B cell (primary cell): ENCODE measurements around the gene GUCY1B1. TPM values are rescaled to one million over a fixed set of nuclear protein-coding genes. Genes with fewer than 3 reads are reported as not detected.

Experiments
- ATAC-seq: fragments of 200-7000 bp; cut with Tn5 transposase; one replicate; pipeline ENCODE4 v1.10.0; 2021; ENCODE audit warnings: low read depth, mild to moderate bottlenecking, moderate number of reproducible peaks, moderate library complexity
- CTCF ChIA-PET: fragments of 350-600 bp; sonication (Branson Sonifier 250); formaldehyde crosslinking; loops from one replicate; lab custom pipeline; 2021; ENCODE audit warnings: antibody characterized with exemption, inconsistent platforms; lab: Charles Lee
- POLR2A ChIA-PET: fragments of 350-600 bp; sonication (Branson Sonifier 250); formaldehyde crosslinking; loops from one replicate; lab custom pipeline; 2021; ENCODE audit warnings: antibody characterized with exemption; lab: Charles Lee
- DNase-seq: peaks from one replicate; pipeline ENCODE4 v3.0.0; 2013
- H2AFZ ChIP-seq: 2 replicates; pipeline ENCODE4 v1.6.1; 2012; ENCODE audit warnings: mild to moderate bottlenecking, low read depth, low read length; ENCODE audit not compliant: insufficient read depth, poor library complexity, severe bottlenecking
- H3K27ac ChIP-seq, 2 donors: 1 replicate in 1 of 2; 2 replicates in 1 of 2; pipeline ENCODE4 v1.5.1; 2012 to 2013; ENCODE audit warnings: low read length in 2 of 2, mild to moderate bottlenecking in 2 of 2, moderate library complexity in 1 of 2
- H3K27me3 ChIP-seq, 4 experiments: fragments of 200-600 bp in 1 of 4; sonication (generic) in 1 of 4; replicated peaks in 1 of 4; 1 replicate in 2 of 4; 2 replicates in 2 of 4; pipeline versions ENCODE4 v1.6.1 to v1.7.0; 2013 to 2016; ENCODE audit warnings: low read length in 3 of 4, mild to moderate bottlenecking in 2 of 4, mixed read lengths in 1 of 4, moderate library complexity in 1 of 4; ENCODE audit not compliant: insufficient read depth in 4 of 4, control insufficient read depth in 3 of 4; ENCODE audit errors: control extremely low read depth in 1 of 4
- H3K36me3 ChIP-seq, 2 experiments: replicated peaks in 1 of 2; 1 replicate in 1 of 2; 2 replicates in 1 of 2; pipeline versions ENCODE4 v1.6.1 to v1.7.1; 2013; ENCODE audit warnings: low read length in 1 of 2; ENCODE audit not compliant: insufficient read depth in 2 of 2, control insufficient read depth in 1 of 2; ENCODE audit errors: control extremely low read depth in 1 of 2, extremely low read depth in 1 of 2
- H3K4me1 ChIP-seq, 2 donors: fragments of 200-600 bp in 1 of 2; sonication (generic) in 1 of 2; 1 replicate in 1 of 2; 2 replicates in 1 of 2; pipeline versions ENCODE4 v1.5.1 to v1.6.1; 2013 to 2017; ENCODE audit warnings: low read length in 2 of 2; ENCODE audit not compliant: control insufficient read depth in 2 of 2, insufficient read depth in 2 of 2
- H3K4me2 ChIP-seq: replicated peaks from 2 replicates; pipeline ENCODE3; 2012; ENCODE audit warnings: mild to moderate bottlenecking, low read depth, low read length; ENCODE audit not compliant: poor library complexity, severe bottlenecking
- H3K4me3 ChIP-seq, 5 experiments: fragments of 200-600 bp in 1 of 5; sonication (generic) in 1 of 5; 1 replicate in 3 of 5; 2 replicates in 2 of 5; pipeline versions ENCODE4 v1.5.1 to v1.7.0; 2011 to 2016; ENCODE audit warnings: low read length in 4 of 5, mild to moderate bottlenecking in 4 of 5, low read depth in 2 of 5, control low read depth in 1 of 5, moderate library complexity in 1 of 5; ENCODE audit not compliant: insufficient read depth in 1 of 5; ENCODE audit errors: control extremely low read depth in 1 of 5, extremely low read depth in 1 of 5
- H3K79me2 ChIP-seq: fragments of 200-600 bp; sonication (generic); one replicate; pipeline ENCODE4 v1.6.0; 2016; ENCODE audit warnings: low read length; ENCODE audit not compliant: control insufficient read depth, insufficient read depth
- H3K9ac ChIP-seq: fragments of 200-600 bp; sonication (generic); 2 replicates; pipeline ENCODE4 v1.6.1; 2017; ENCODE audit warnings: mild to moderate bottlenecking, low read length, moderate library complexity
- H3K9me3 ChIP-seq, 3 donors: one replicate each; pipeline versions ENCODE4 v1.6.1 to v1.7.1; 2013; ENCODE audit warnings: low read length in 2 of 3; ENCODE audit not compliant: control insufficient read depth in 2 of 3, insufficient read depth in 1 of 3; ENCODE audit errors: control extremely low read depth in 1 of 3
- H4K20me1 ChIP-seq: 2 replicates; pipeline ENCODE4 v1.6.0; 2012; ENCODE audit warnings: mild to moderate bottlenecking, low read length; ENCODE audit not compliant: insufficient read depth, control insufficient read depth, poor library complexity, severe bottlenecking
- H3K27ac Mint-ChIP-seq: one replicate; pipeline ENCODE4 v1.8.0; 2021; ENCODE audit warnings: mixed read lengths
- H3K27me3 Mint-ChIP-seq: one replicate; pipeline ENCODE4 v1.8.0; 2021; ENCODE audit warnings: mixed read lengths
- H3K4me1 Mint-ChIP-seq: one replicate; pipeline ENCODE4 v1.8.0; 2021; ENCODE audit warnings: mixed read lengths
- H3K4me3 Mint-ChIP-seq: one replicate; pipeline ENCODE4 v1.8.0; 2021; ENCODE audit warnings: mixed read lengths
- H3K9me3 Mint-ChIP-seq: one replicate; pipeline ENCODE4 v1.8.0; 2022; ENCODE audit warnings: mixed read lengths; ENCODE audit not compliant: insufficient read depth
- CTCF ChIP-seq: fragments of 200-600 bp; IDR thresholded peaks from one replicate; pipeline ENCODE4 v1.8.0; 2022; ENCODE audit warnings: antibody characterized with exemption, mild to moderate bottlenecking
- EZH2 ChIP-seq: IDR thresholded peaks from 2 replicates; pipeline ENCODE4 v1.6.1; 2012; ENCODE audit warnings: borderline replicate concordance, low read depth, mild to moderate bottlenecking, moderate library complexity, low read length; ENCODE audit not compliant: insufficient read depth, poor library complexity, severe bottlenecking
- WGBS: methylation state at CpG from one replicate; pipeline ENCODE4 v1.1.5; 2013; ENCODE audit warnings: missing lambda C conversion rate; ENCODE audit not compliant: insufficient coverage; 5-methylcytosine and 5-hydroxymethylcytosine counted together
- intact Hi-C: fragments of 100-400 bp; cut with micrococcal nuclease; formaldehyde crosslinking; loops from one replicate; pipeline ENCODE4 v1.10.0; 2022
- polyA plus RNA-seq: library from polyadenylated mRNA; depleted of rRNA; stranded (reverse); fragments of >200 nt; gene quantifications from 2 replicates; pipeline ENCODE4 v1.2.3, GENCODE V29; 2012
- total RNA-seq, 2 donors: library from RNA; stranded (reverse); fragments of 120-200 nt in 1 of 2; gene quantifications; 1 replicate in 1 of 2; 2 replicates in 1 of 2; pipeline versions ENCODE4 v1.2.3 to v1.2.4, GENCODE V29; 2013 to 2022

Gene GUCY1B1
- total and polyA plus RNA-seq, 2 donors (not counting 1 experiment from before 2014, with no cell fraction given), result 0.09 to 0.10 TPM

GRCh38 chr4:155853189-155853588 is 94.4 kb downstream of the GUCY1B1 start:
- POLR2A ChIA-PET, result no interaction called here
- Mint-ChIP-seq H3K27me3 (no peaks in the 10 kb centered on the region), H3K4me1 (no peaks in the 10 kb centered on the region), H3K4me3 (no peak overlapping the region), H3K9me3 (no peaks in the 10 kb centered on the region), H3K27ac (no peak overlapping the region)
- H3K9me3 ChIP-seq, result no peaks in the 10 kb centered on the region
- H3K27ac ChIP-seq, result no peak overlapping the region
- H3K79me2 ChIP-seq, result no peaks in the 10 kb centered on the region
- H3K27me3 ChIP-seq, result no peaks in the 10 kb centered on the region
- no peaks in the 10 kb centered on the region for H4K20me1 ChIP-seq
- no peaks in the 10 kb centered on the region for H3K4me1 ChIP-seq
- H3K36me3 ChIP-seq, result no peaks in the 10 kb centered on the region
- no peak overlapping the region for H3K9ac ChIP-seq
- TF ChIP-seq EZH2 (no peak), CTCF (no peak)
- CTCF ChIA-PET, result no interaction called here
- intact Hi-C loops, result no loop called here
- ATAC-seq (no peak), DNase-seq (no peak)
- no CpG with 5 or more reads among the region's 3 CpGs for WGBS
- H3K4me2 ChIP-seq, result no peak overlapping the region
- H3K4me3 ChIP-seq, result no peak overlapping the region
- H2AFZ ChIP-seq, result no peak overlapping the region

GRCh38 chr4:155854582-155855226 is 95.9 kb downstream of the GUCY1B1 start:
- POLR2A ChIA-PET, result no interaction called here
- Histone ChIP-seq H3K27ac (no peak overlapping the region), H2AFZ (no peak overlapping the region), H3K9ac (no peak overlapping the region), H3K27me3 (no peaks in the 10 kb centered on the region), H3K4me1 (no peaks in the 10 kb centered on the region), H4K20me1 (no peaks in the 10 kb centered on the region), H3K4me3 (no peak overlapping the region), H3K9me3 (no peaks in the 10 kb centered on the region), H3K4me2 (no peak overlapping the region), H3K79me2 (no peaks in the 10 kb centered on the region), H3K36me3 (no peaks in the 10 kb centered on the region)
- CTCF ChIA-PET, result no interaction called here
- no peak overlapping the region for H3K27ac Mint-ChIP-seq
- no peak overlapping the region for H3K4me3 Mint-ChIP-seq
- ATAC-seq, result no peak
- no peaks in the 10 kb centered on the region for H3K27me3 Mint-ChIP-seq
- no peaks in the 10 kb centered on the region for H3K4me1 Mint-ChIP-seq
- H3K9me3 Mint-ChIP-seq, result no peaks in the 10 kb centered on the region
- DNase-seq, result no peak
- TF ChIP-seq EZH2, result no peak
- TF ChIP-seq CTCF, result no peak
- 63% methylated on average over 2 of the region's 6 CpGs for WGBS
- intact Hi-C loops, result no loop called here
